HEK293 (cell line): Measurements from ENCODE around the gene CDC42SE2.

Source experiments
- CTCF ChIA-PET: fragments of 350-600 bp; formaldehyde crosslinking; extraction: SDS; loops from one replicate; lab custom pipeline; 2021; ENCODE audit warnings: antibody characterized with exemption; lab: Yijun Ruan, JAX
- POLR2A ChIA-PET: fragments of 300-600 bp; formaldehyde crosslinking; extraction: SDS; loops from one replicate; lab custom pipeline; 2020; ENCODE audit warnings: antibody characterized with exemption, inconsistent platforms; lab: Yijun Ruan, JAX
- H3K27ac ChIP-seq: fragments of 200-500 bp; sonication (Bioruptor generic); 2 replicates; pipeline ENCODE4 v1.5.1; 2014; ENCODE audit warnings: low read depth, low read length, control low read depth, inconsistent platforms; ENCODE audit errors: extremely low read depth
- H3K36me3 ChIP-seq, 2 experiments: fragments of 200-500 bp in 1 of 2; sonication (Bioruptor generic) in 1 of 2; 1 replicate in 1 of 2; 2 replicates in 1 of 2; pipeline ENCODE4 v1.5.1; 2014 to 2017; ENCODE audit warnings: inconsistent platforms in 2 of 2, low read length in 2 of 2; ENCODE audit not compliant: control insufficient read depth in 2 of 2, insufficient read depth in 1 of 2
- H3K4me1 ChIP-seq: fragments of 200-500 bp; sonication (Bioruptor generic); 2 replicates; pipeline ENCODE4 v1.5.1; 2014; ENCODE audit warnings: mild to moderate bottlenecking, low read length, inconsistent platforms; ENCODE audit not compliant: control insufficient read depth, insufficient read depth
- H3K4me3 ChIP-seq: 2 replicates; pipeline ENCODE4 v1.5.1; 2011; ENCODE audit warnings: low read depth, mild to moderate bottlenecking, control low read depth, low read length, moderate library complexity
- H3K9me3 ChIP-seq: fragments of 200-500 bp; sonication (Bioruptor generic); 2 replicates; pipeline ENCODE4 v1.5.1; 2014; ENCODE audit warnings: low read depth, low read length, inconsistent platforms; ENCODE audit not compliant: control insufficient read depth, insufficient read depth
- ZEB2 ChIP-seq: fragments of 450-650 bp; formaldehyde crosslinking; IDR thresholded peaks from 2 replicates; pipeline ENCODE4 v1.5.1; 2016; ENCODE audit warnings: missing biosample characterization, missing genetic modification characterization
- ZFHX2 ChIP-seq: fragments of 450-650 bp; formaldehyde crosslinking; conservative IDR thresholded peaks from 2 replicates; pipeline ENCODE4 v1.5.1; 2016; ENCODE audit warnings: missing biosample characterization, missing genetic modification characterization
- ZFP41 ChIP-seq: fragments of 450-650 bp; formaldehyde crosslinking; IDR thresholded peaks from 2 replicates; pipeline ENCODE4 v1.5.1; 2016; ENCODE audit warnings: missing biosample characterization, missing genetic modification characterization, borderline replicate concordance
- ZNF146 ChIP-seq: fragments of 450-650 bp; formaldehyde crosslinking; IDR thresholded peaks from 2 replicates; pipeline ENCODE4 v1.5.1; 2016; ENCODE audit warnings: missing biosample characterization, missing genetic modification characterization
- ZNF155 ChIP-seq: fragments of 450-650 bp; formaldehyde crosslinking; IDR thresholded peaks from 2 replicates; pipeline ENCODE4 v1.5.1; 2016; ENCODE audit warnings: missing biosample characterization, missing genetic modification characterization
- ZNF223 ChIP-seq: fragments of 450-650 bp; formaldehyde crosslinking; IDR thresholded peaks from 2 replicates; pipeline ENCODE4 v1.5.1; 2016; ENCODE audit warnings: missing biosample characterization, missing genetic modification characterization
- ZNF266 ChIP-seq: fragments of 450-650 bp; formaldehyde crosslinking; IDR thresholded peaks from 2 replicates; pipeline ENCODE4 v1.5.1; 2016; ENCODE audit warnings: missing biosample characterization, missing genetic modification characterization, low read depth
- ZNF394 ChIP-seq: fragments of 450-650 bp; formaldehyde crosslinking; IDR thresholded peaks from 2 replicates; pipeline ENCODE4 v1.5.1; 2016; ENCODE audit warnings: missing biosample characterization, missing genetic modification characterization, mild to moderate bottlenecking, moderate library complexity, borderline replicate concordance
- ZNF510 ChIP-seq: fragments of 450-650 bp; formaldehyde crosslinking; IDR thresholded peaks from 2 replicates; pipeline ENCODE4 v1.5.1; 2018; ENCODE audit warnings: mild to moderate bottlenecking, missing genetic modification characterization, missing biosample characterization; ENCODE audit not compliant: insufficient replicate concordance
- ZNF596 ChIP-seq: fragments of 450-650 bp; IDR thresholded peaks from 2 replicates; pipeline ENCODE4 v1.5.0; 2018; ENCODE audit warnings: missing biosample characterization, mild to moderate bottlenecking, missing genetic modification characterization, moderate library complexity
- ZNF791 ChIP-seq: fragments of 450-650 bp; formaldehyde crosslinking; IDR thresholded peaks from 2 replicates; pipeline ENCODE4 v1.5.1; 2016; ENCODE audit warnings: missing biosample characterization, missing genetic modification characterization
- ZSCAN16 ChIP-seq: fragments of 450-650 bp; formaldehyde crosslinking; IDR thresholded peaks from 2 replicates; pipeline ENCODE4 v1.5.1; 2016; ENCODE audit warnings: missing biosample characterization, missing genetic modification characterization
- TF ChIP-seq, protein P1 (sequence below): fragments of 450-650 bp; formaldehyde crosslinking; IDR thresholded peaks from 2 replicates; pipeline ENCODE4 v1.5.1; 2016; ENCODE audit warnings: missing biosample characterization, missing genetic modification characterization
- TF ChIP-seq, protein P2 (sequence below): fragments of 450-650 bp; formaldehyde crosslinking; IDR thresholded peaks from 2 replicates; pipeline ENCODE4 v1.5.0; 2017; ENCODE audit warnings: missing biosample characterization, missing genetic modification characterization, borderline replicate concordance
- TF ChIP-seq, protein P3 (sequence below): fragments of 450-650 bp; formaldehyde crosslinking; IDR thresholded peaks from 2 replicates; pipeline ENCODE4 v1.5.1; 2016; ENCODE audit warnings: missing biosample characterization, missing genetic modification characterization
- TF ChIP-seq, protein P4 (sequence below): fragments of 450-650 bp; formaldehyde crosslinking; conservative IDR thresholded peaks from 2 replicates; pipeline ENCODE4 v1.5.1; 2016; ENCODE audit warnings: low read depth, missing biosample characterization, missing genetic modification characterization
- TF ChIP-seq, protein P5 (sequence below): fragments of 450-650 bp; formaldehyde crosslinking; IDR thresholded peaks from 2 replicates; pipeline ENCODE4 v1.5.1; 2016; ENCODE audit warnings: missing biosample characterization, missing genetic modification characterization
- TF ChIP-seq, protein P6 (sequence below): sonication (generic); formaldehyde crosslinking; IDR thresholded peaks from 2 replicates; pipeline ENCODE4 v1.8.1; 2022; ENCODE audit warnings: mild to moderate bottlenecking, moderate library complexity, missing genetic modification reagents

Gene CDC42SE2

DNA sequence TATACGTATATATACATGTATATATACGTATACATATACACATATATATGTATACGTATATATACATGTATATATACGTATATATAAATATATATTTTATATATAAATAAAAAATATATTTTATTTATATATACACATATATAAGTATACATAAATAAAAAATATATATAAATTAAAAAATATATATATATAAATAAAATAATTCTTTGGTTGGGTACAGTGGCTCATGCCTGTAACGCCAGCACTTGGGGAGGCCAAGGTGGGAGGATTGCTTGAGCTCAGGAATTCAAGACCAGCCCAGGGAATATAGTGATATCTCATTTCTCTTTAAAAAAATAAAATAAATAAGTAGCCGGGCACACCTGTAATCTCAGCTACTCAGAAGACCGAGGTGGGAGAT is 155.0 kb downstream of the CDC42SE2 start:
- Histone ChIP-seq H3K4me1 (no peaks in the 10 kb centered on the region), H3K9me3 (no peaks in the 10 kb centered on the region), H3K27ac (no peak overlapping the region)
- POLR2A ChIA-PET: interaction anchor here (0.5 kb wide), 1 partner anchor 256 kb away, joined by 3 read pairs; no protein-coding TSS in a partner anchor
- no peak for TF ChIP-seq ZNF510 (tag by site-specific recombination)
- TF ChIP-seq, all 188 proteins: peak for 0
- CTCF ChIA-PET: interaction anchor here (0.6 to 1.5 kb wide), 6 partner anchors 37 to 644 kb away, joined by 3 to 7 read pairs (median 4); no protein-coding TSS in a partner anchor
- H3K36me3 ChIP-seq: peaks cover 10 to 20% of the 10 kb centered on the region in 2 experiments; a peak in 2 of 3 replicates
- no peak overlapping the region for H3K4me3 ChIP-seq

DNA sequence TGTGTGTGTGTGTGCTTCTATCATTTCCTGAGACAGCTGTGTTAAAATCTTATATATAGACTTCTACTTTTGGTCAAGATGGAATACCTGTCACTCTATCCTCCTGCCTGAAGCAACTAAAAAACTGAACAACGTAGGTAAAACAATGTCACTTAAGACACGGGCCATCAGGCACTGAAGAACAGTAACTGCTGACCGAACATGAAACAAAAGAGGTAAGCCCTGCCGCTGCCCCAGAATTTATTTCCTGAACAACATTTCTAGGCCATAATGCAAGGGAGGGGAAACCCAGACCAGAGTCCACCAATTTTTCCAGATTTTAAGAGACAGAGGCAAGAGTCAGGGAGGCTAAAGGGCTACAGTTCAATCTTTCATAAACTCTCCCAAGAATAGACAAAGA is 156.0 kb downstream of the CDC42SE2 start:
- ChIA-PET POLR2A (interaction anchor here (0.6 kb wide), 1 partner anchor 146 kb away, joined by 4 read pairs; no protein-coding TSS in a partner anchor), CTCF (interaction anchor here (0.6 to 1.5 kb wide), 5 partner anchors 10 to 548 kb away, joined by 3 to 7 read pairs (median 4); no protein-coding TSS in a partner anchor)
- no peak overlapping the region for H3K27ac ChIP-seq
- peaks cover 8 to 13% of the 10 kb centered on the region in 2 experiments; a peak in 2 of 3 replicates for H3K36me3 ChIP-seq
- no peak for TF ChIP-seq ZSCAN16 (tag by site-specific recombination)
- TF ChIP-seq, protein P1, sequence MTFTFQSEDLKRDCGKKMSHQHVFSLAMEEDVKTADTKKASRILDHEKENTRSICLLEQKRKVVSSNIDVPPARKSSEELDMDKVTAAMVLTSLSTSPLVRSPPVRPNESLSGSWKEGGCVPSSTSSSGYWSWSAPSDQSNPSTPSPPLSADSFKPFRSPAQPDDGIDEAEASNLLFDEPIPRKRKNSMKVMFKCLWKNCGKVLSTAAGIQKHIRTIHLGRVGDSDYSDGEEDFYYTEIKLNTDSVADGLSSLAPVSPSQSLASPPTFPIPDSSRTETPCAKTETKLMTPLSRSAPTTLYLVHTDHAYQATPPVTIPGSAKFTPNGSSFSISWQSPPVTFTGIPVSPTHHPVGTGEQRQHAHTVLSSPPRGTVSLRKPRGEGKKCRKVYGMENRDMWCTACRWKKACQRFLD (tag by site-specific recombination): no peak
- TF ChIP-seq ZNF266: no peak
- TF ChIP-seq ZNF596 (tag by site-specific recombination): no peak
- no peak for TF ChIP-seq ZFP41 (tag by site-specific recombination)
- TF ChIP-seq, protein P2, sequence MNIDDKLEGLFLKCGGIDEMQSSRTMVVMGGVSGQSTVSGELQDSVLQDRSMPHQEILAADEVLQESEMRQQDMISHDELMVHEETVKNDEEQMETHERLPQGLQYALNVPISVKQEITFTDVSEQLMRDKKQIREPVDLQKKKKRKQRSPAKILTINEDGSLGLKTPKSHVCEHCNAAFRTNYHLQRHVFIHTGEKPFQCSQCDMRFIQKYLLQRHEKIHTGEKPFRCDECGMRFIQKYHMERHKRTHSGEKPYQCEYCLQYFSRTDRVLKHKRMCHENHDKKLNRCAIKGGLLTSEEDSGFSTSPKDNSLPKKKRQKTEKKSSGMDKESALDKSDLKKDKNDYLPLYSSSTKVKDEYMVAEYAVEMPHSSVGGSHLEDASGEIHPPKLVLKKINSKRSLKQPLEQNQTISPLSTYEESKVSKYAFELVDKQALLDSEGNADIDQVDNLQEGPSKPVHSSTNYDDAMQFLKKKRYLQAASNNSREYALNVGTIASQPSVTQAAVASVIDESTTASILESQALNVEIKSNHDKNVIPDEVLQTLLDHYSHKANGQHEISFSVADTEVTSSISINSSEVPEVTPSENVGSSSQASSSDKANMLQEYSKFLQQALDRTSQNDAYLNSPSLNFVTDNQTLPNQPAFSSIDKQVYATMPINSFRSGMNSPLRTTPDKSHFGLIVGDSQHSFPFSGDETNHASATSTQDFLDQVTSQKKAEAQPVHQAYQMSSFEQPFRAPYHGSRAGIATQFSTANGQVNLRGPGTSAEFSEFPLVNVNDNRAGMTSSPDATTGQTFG (tag by site-specific recombination): no peak
- no peak for TF ChIP-seq ZFHX2 (tag by site-specific recombination)
- TF ChIP-seq ZNF394: no peak
- TF ChIP-seq, protein P3, sequence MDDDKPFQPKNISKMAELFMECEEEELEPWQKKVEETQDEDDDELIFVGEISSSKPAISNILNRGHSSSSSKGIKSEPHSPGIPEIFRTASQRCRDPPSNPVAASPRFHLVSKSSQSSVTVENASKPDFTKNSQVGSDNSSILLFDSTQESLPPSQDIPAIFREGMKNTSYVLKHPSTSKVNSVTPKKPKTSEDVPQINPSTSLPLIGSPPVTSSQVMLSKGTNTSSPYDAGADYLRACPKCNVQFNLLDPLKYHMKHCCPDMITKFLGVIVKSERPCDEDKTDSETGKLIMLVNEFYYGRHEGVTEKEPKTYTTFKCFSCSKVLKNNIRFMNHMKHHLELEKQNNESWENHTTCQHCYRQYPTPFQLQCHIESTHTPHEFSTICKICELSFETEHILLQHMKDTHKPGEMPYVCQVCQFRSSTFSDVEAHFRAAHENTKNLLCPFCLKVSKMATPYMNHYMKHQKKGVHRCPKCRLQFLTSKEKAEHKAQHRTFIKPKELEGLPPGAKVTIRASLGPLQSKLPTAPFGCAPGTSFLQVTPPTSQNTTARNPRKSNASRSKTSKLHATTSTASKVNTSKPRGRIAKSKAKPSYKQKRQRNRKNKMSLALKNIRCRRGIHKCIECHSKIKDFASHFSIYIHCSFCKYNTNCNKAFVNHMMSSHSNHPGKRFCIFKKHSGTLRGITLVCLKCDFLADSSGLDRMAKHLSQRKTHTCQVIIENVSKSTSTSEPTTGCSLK (tag by site-specific recombination): no peak
- no peak for TF ChIP-seq ZEB2 (tag by site-specific recombination)
- TF ChIP-seq, protein P4, sequence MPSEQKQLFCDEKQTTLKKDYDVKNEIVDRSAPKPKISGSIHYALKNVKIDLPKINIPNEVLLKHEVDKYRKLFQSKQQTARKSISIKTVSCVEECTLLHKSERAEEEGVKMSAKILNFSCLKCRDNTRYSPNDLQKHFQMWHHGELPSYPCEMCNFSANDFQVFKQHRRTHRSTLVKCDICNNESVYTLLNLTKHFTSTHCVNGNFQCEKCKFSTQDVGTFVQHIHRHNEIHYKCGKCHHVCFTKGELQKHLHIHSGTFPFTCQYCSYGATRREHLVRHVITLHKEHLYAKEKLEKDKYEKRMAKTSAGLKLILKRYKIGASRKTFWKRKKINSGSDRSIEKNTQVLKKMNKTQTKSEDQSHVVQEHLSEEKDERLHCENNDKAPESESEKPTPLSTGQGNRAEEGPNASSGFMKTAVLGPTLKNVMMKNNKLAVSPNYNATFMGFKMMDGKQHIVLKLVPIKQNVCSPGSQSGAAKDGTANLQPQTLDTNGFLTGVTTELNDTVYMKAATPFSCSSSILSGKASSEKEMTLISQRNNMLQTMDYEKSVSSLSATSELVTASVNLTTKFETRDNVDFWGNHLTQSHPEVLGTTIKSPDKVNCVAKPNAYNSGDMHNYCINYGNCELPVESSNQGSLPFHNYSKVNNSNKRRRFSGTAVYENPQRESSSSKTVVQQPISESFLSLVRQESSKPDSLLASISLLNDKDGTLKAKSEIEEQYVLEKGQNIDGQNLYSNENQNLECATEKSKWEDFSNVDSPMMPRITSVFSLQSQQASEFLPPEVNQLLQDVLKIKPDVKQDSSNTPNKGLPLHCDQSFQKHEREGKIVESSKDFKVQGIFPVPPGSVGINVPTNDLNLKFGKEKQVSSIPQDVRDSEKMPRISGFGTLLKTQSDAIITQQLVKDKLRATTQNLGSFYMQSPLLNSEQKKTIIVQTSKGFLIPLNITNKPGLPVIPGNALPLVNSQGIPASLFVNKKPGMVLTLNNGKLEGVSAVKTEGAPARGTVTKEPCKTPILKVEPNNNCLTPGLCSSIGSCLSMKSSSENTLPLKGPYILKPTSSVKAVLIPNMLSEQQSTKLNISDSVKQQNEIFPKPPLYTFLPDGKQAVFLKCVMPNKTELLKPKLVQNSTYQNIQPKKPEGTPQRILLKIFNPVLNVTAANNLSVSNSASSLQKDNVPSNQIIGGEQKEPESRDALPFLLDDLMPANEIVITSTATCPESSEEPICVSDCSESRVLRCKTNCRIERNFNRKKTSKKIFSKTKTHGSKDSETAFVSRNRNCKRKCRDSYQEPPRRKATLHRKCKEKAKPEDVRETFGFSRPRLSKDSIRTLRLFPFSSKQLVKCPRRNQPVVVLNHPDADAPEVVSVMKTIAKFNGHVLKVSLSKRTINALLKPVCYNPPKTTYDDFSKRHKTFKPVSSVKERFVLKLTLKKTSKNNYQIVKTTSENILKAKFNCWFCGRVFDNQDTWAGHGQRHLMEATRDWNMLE (tag by site-specific recombination): no peak
- TF ChIP-seq, protein P5, sequence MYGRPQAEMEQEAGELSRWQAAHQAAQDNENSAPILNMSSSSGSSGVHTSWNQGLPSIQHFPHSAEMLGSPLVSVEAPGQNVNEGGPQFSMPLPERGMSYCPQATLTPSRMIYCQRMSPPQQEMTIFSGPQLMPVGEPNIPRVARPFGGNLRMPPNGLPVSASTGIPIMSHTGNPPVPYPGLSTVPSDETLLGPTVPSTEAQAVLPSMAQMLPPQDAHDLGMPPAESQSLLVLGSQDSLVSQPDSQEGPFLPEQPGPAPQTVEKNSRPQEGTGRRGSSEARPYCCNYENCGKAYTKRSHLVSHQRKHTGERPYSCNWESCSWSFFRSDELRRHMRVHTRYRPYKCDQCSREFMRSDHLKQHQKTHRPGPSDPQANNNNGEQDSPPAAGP: no peak
- no peak for TF ChIP-seq ZNF146
- no peak for TF ChIP-seq ZNF155 (tag by site-specific recombination)
- TF ChIP-seq ZNF223 (tag by site-specific recombination): no peak
- TF ChIP-seq ZNF791 (tag by site-specific recombination): no peak
- TF ChIP-seq, protein P6, sequence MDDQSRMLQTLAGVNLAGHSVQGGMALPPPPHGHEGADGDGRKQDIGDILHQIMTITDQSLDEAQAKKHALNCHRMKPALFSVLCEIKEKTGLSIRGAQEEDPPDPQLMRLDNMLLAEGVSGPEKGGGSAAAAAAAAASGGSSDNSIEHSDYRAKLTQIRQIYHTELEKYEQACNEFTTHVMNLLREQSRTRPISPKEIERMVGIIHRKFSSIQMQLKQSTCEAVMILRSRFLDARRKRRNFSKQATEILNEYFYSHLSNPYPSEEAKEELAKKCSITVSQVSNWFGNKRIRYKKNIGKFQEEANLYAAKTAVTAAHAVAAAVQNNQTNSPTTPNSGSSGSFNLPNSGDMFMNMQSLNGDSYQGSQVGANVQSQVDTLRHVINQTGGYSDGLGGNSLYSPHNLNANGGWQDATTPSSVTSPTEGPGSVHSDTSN (CRISPR knock-in tag): no peak
- no peaks in the 10 kb centered on the region for H3K4me1 ChIP-seq
- H3K4me3 ChIP-seq: no peak overlapping the region
- H3K9me3 ChIP-seq: no peaks in the 10 kb centered on the region
